H9 (cell line): ENCODE data around the gene AFAP1. TPM values are rescaled to one million over a fixed set of nuclear protein-coding genes. Genes with fewer than 3 reads are reported as not detected.

Experiments used
- DNase-seq: peaks from one replicate; pipeline ENCODE4 v3.0.0-alpha.2; 2017
- H2AFZ ChIP-seq: one replicate; pipeline ENCODE4 v1.6.1; 2013; ENCODE audit warnings: mild to moderate bottlenecking, low read length, control low read depth, moderate library complexity
- H2AK5ac ChIP-seq: 2 replicates; pipeline ENCODE4 v1.6.1; 2013; ENCODE audit warnings: low read length, control low read depth, mixed read lengths; ENCODE audit not compliant: insufficient read length
- H2BK120ac ChIP-seq: one replicate; pipeline ENCODE4 v1.6.1; 2013; ENCODE audit warnings: low read depth, mild to moderate bottlenecking, low read length, control low read depth, inconsistent platforms; ENCODE audit not compliant: poor library complexity, severe bottlenecking
- H2BK12ac ChIP-seq: 2 replicates; pipeline ENCODE4 v1.6.1; 2013; ENCODE audit warnings: low read length, control low read depth, mixed read lengths, low read depth; ENCODE audit not compliant: insufficient read length
- H2BK15ac ChIP-seq: 2 replicates; pipeline ENCODE4 v1.6.1; 2013; ENCODE audit warnings: low read depth, low read length, control low read depth
- H2BK20ac ChIP-seq: one replicate; pipeline ENCODE4 v1.6.1; 2013; ENCODE audit warnings: low read depth, mild to moderate bottlenecking, low read length, control low read depth, inconsistent platforms; ENCODE audit not compliant: poor library complexity, severe bottlenecking
- H2BK5ac ChIP-seq: 2 replicates; pipeline ENCODE4 v1.6.1; 2013; ENCODE audit warnings: low read length, control low read depth, mixed read lengths; ENCODE audit not compliant: insufficient read length
- H3K14ac ChIP-seq: 2 replicates; pipeline ENCODE4 v1.6.1; 2013; ENCODE audit warnings: low read length, control low read depth; ENCODE audit not compliant: insufficient read depth
- H3K18ac ChIP-seq: 2 replicates; pipeline ENCODE4 v1.6.1; 2013; ENCODE audit warnings: low read depth, mild to moderate bottlenecking, mixed read lengths, low read length, control low read depth; ENCODE audit not compliant: insufficient read length
- H3K23ac ChIP-seq: 2 replicates; pipeline ENCODE4 v1.6.1; 2013; ENCODE audit warnings: low read length, control low read depth, mixed read lengths, low read depth; ENCODE audit not compliant: insufficient read length
- H3K23me2 ChIP-seq: 2 replicates; pipeline ENCODE4 v1.6.1; 2013; ENCODE audit warnings: low read depth, mild to moderate bottlenecking, mixed read lengths, low read length, control low read depth; ENCODE audit not compliant: insufficient read length, poor library complexity, severe bottlenecking
- H3K27ac ChIP-seq: 2 replicates; pipeline ENCODE4 v1.5.1; 2013; ENCODE audit warnings: low read length, control low read depth, mixed read lengths, low read depth; ENCODE audit not compliant: insufficient read length
- H3K27me3 ChIP-seq: 2 replicates; pipeline ENCODE4 v1.6.1; 2013; ENCODE audit warnings: low read length, control low read depth, inconsistent platforms; ENCODE audit not compliant: insufficient read depth
- H3K4ac ChIP-seq: 2 replicates; pipeline ENCODE4 v1.6.1; 2013; ENCODE audit warnings: low read depth, mild to moderate bottlenecking, control low read depth, inconsistent platforms, low read length, moderate library complexity
- H3K4me1 ChIP-seq: 2 replicates; pipeline ENCODE4 v1.6.1; 2013; ENCODE audit warnings: low read length, control low read depth, inconsistent platforms; ENCODE audit not compliant: insufficient read depth
- H3K4me2 ChIP-seq: 2 replicates; pipeline ENCODE4 v1.6.1; 2013; ENCODE audit warnings: low read length, control low read depth, mixed read lengths; ENCODE audit not compliant: insufficient read length, insufficient read depth
- H3K56ac ChIP-seq: 2 replicates; pipeline ENCODE4 v1.6.1; 2013; ENCODE audit warnings: low read depth, mild to moderate bottlenecking, mixed read lengths, low read length, control low read depth; ENCODE audit not compliant: insufficient read length
- H3K79me1 ChIP-seq: 2 replicates; pipeline ENCODE4 v1.6.1; 2013; ENCODE audit warnings: low read depth, mild to moderate bottlenecking, moderate library complexity, low read length, control low read depth, inconsistent platforms; ENCODE audit not compliant: insufficient read depth, poor library complexity, severe bottlenecking
- H3K79me2 ChIP-seq: 2 replicates; pipeline ENCODE4 v1.6.1; 2013; ENCODE audit warnings: low read length, control low read depth, inconsistent platforms; ENCODE audit not compliant: insufficient read depth
- H3K9ac ChIP-seq: 2 replicates; pipeline ENCODE4 v1.6.1; 2013; ENCODE audit warnings: low read length, control low read depth, mixed read lengths; ENCODE audit not compliant: insufficient read length; ENCODE audit errors: extremely low read depth
- H3K9me3 ChIP-seq: one replicate; pipeline ENCODE4 v1.6.1; 2013; ENCODE audit warnings: low read depth, low read length, inconsistent platforms; ENCODE audit not compliant: control insufficient read depth
- H3T11ph ChIP-seq: one replicate; pipeline ENCODE4 v1.6.1; 2013; ENCODE audit warnings: mild to moderate bottlenecking, low read length, control low read depth, inconsistent platforms
- H4K20me1 ChIP-seq: one replicate; pipeline ENCODE4 v1.6.1; 2013; ENCODE audit not compliant: control insufficient read depth, insufficient read length, insufficient read depth
- H4K5ac ChIP-seq: 2 replicates; pipeline ENCODE4 v1.6.1; 2013; ENCODE audit warnings: low read depth, mild to moderate bottlenecking, mixed read lengths, low read length, control low read depth; ENCODE audit not compliant: insufficient read length
- H4K8ac ChIP-seq: replicated peaks from 2 replicates; pipeline ENCODE4 v1.6.1; 2013; ENCODE audit warnings: low read length, control low read depth, mixed read lengths, low read depth; ENCODE audit not compliant: insufficient read length
- H4K91ac ChIP-seq: 2 replicates; pipeline ENCODE4 v1.6.1; 2013; ENCODE audit warnings: low read depth, mild to moderate bottlenecking, moderate library complexity, mixed read lengths, low read length, control low read depth; ENCODE audit not compliant: insufficient read length
- H3K27ac Mint-ChIP-seq, 3 experiments: 2 replicates in 2 of 3; 3 replicates in 1 of 3; pipeline ENCODE4 v1.8.0; 2020 to 2021; ENCODE audit warnings: mixed read lengths in 3 of 3, mild to moderate bottlenecking in 1 of 3, moderate library complexity in 1 of 3
- H3K27me3 Mint-ChIP-seq: 2 replicates; pipeline ENCODE4 v1.8.0; 2021; ENCODE audit warnings: low read depth, mild to moderate bottlenecking, moderate library complexity, mixed read lengths
- H3K36me3 Mint-ChIP-seq, 3 experiments: 2 replicates in 2 of 3; 3 replicates in 1 of 3; pipeline ENCODE4 v1.8.0; 2020 to 2021; ENCODE audit warnings: low read depth in 3 of 3, mixed read lengths in 3 of 3; ENCODE audit not compliant: insufficient read depth in 1 of 3
- H3K4me1 Mint-ChIP-seq, 2 experiments: 2 replicates each; pipeline ENCODE4 v1.8.0; 2020; ENCODE audit warnings: mixed read lengths in 2 of 2
- H3K4me3 Mint-ChIP-seq, 2 experiments: 2 replicates in 1 of 2; 3 replicates in 1 of 2; pipeline ENCODE4 v1.8.0; 2020 to 2021; ENCODE audit warnings: mild to moderate bottlenecking in 2 of 2, mixed read lengths in 2 of 2, moderate library complexity in 1 of 2
- H3K9me3 Mint-ChIP-seq, 2 experiments: 2 replicates in 1 of 2; 3 replicates in 1 of 2; pipeline ENCODE4 v1.8.0; 2020; ENCODE audit warnings: mild to moderate bottlenecking in 2 of 2, mixed read lengths in 2 of 2, moderate library complexity in 1 of 2
- CTCF ChIP-seq: fragments of 200-600 bp; sonication (generic); conservative IDR thresholded peaks from 3 replicates; pipeline ENCODE4 v1.8.0; 2021; ENCODE audit warnings: antibody characterized with exemption, mild to moderate bottlenecking
- WGBS: extraction: QIAGEN DNeasy Blood & Tissue Kit; methylation state at CpG from one replicate; pipeline ENCODE4 v1.1.7; 2013; ENCODE audit warnings: missing lambda C conversion rate, low lambda C conversion rate, mixed read lengths; ENCODE audit not compliant: insufficient read length; ENCODE audit errors: extremely low coverage; 5-methylcytosine and 5-hydroxymethylcytosine counted together
- total RNA-seq: library from RNA; stranded (reverse); gene quantifications from 2 replicates; pipeline ENCODE4 v1.2.1, GENCODE V29; 2021

AFAP1 gene
- total RNA-seq, 1 experiment from 2014 or later: 6.5 TPM

- Histone ChIP-seq H2BK120ac (no peak overlapping the region), H3K79me2 (no peaks in the 10 kb centered on the region), H4K20me1 (no peaks in the 10 kb centered on the region), H2AK5ac (no peak overlapping the region), H3K14ac (peak overlapping the region; percentile 14; the same call in 1 of the 2 replicates), H3K56ac (no peak overlapping the region), H2BK12ac (no peak overlapping the region), H3K79me1 (no peaks in the 10 kb centered on the region), H3T11ph (no peak overlapping the region), H2BK20ac (no peak overlapping the region), H2BK15ac (no peak overlapping the region), H3K4ac (no peak overlapping the region), H4K5ac (no peak overlapping the region), H3K18ac (no peak overlapping the region), H4K8ac (no peak overlapping the region), H3K9ac (no peak overlapping the region), H3K27ac (no peak overlapping the region), H2BK5ac (no peak overlapping the region), H4K91ac (no peak overlapping the region), H2AFZ (no peak overlapping the region), H3K23ac (no peak overlapping the region), H3K27me3 (no peaks in the 10 kb centered on the region), H3K4me1 (peaks cover 4% of the 10 kb centered on the region), H3K9me3 (no peaks in the 10 kb centered on the region), H3K4me2 (no peak overlapping the region), H3K23me2 (no peaks in the 10 kb centered on the region)
- Mint-ChIP-seq H3K4me1 (peaks cover 40 to 61% of the 10 kb centered on the region in 2 experiments), H3K4me3 (peak overlapping the region in 1 of 2 experiments; percentile 45; a peak in 2 of 5 replicates), H3K9me3 (no peaks in the 10 kb centered on the region), H3K27ac (peak overlapping the region; percentile 41 to 82 (median 72); a peak in 5 of 7 replicates), H3K36me3 (peaks cover 7 to 15% (median 8%) of the 10 kb centered on the region in 3 experiments; a peak in 6 of 7 replicates), H3K27me3 (peaks cover 2% of the 10 kb centered on the region)
- peak; percentile 45 for DNase-seq
- no peak for TF ChIP-seq CTCF
- WGBS: no CpG with 5 or more reads among the region's 11 CpGs
These were observed 133.1 kb downstream of the AFAP1 start for GRCh38 chr4:7806338-7807090.
